Trophoblast cell (in vitro differentiated cells and primary cell): Measurements from ENCODE around the gene TGFBR1.

Experiments
- DNase-seq, 2 donors: peaks; one replicate each; pipeline ENCODE4 v3.0.0-alpha.2; 2016
- H2AFZ ChIP-seq: 2 replicates; pipeline ENCODE4 v1.6.1; 2013; ENCODE audit warnings: low read length, moderate library complexity, mild to moderate bottlenecking; ENCODE audit not compliant: insufficient read depth, poor library complexity
- H2AK5ac ChIP-seq: 2 replicates; pipeline ENCODE4 v1.6.1; 2013; ENCODE audit warnings: mild to moderate bottlenecking, low read length
- H2BK120ac ChIP-seq: 2 replicates; pipeline ENCODE4 v1.6.1; 2013; ENCODE audit warnings: low read length, mild to moderate bottlenecking, moderate library complexity; ENCODE audit not compliant: insufficient read depth, poor library complexity
- H2BK12ac ChIP-seq: 2 replicates; pipeline ENCODE4 v1.6.1; 2013; ENCODE audit warnings: mild to moderate bottlenecking, low read length, moderate library complexity
- H2BK5ac ChIP-seq: 2 replicates; pipeline ENCODE4 v1.6.1; 2013; ENCODE audit warnings: low read length, low read depth, moderate library complexity, mild to moderate bottlenecking; ENCODE audit not compliant: poor library complexity
- H3K14ac ChIP-seq: 2 replicates; pipeline ENCODE4 v1.6.1; 2013; ENCODE audit warnings: mild to moderate bottlenecking, low read length
- H3K18ac ChIP-seq: 2 replicates; pipeline ENCODE4 v1.6.1; 2013; ENCODE audit warnings: mild to moderate bottlenecking, low read length
- H3K23ac ChIP-seq: 2 replicates; pipeline ENCODE4 v1.6.1; 2013; ENCODE audit warnings: low read length
- H3K27ac ChIP-seq: 2 replicates; pipeline ENCODE4 v1.5.1; 2013; ENCODE audit warnings: low read depth, mild to moderate bottlenecking, inconsistent platforms, low read length, moderate library complexity
- H3K27me3 ChIP-seq: 2 replicates; pipeline ENCODE4 v1.6.1; 2013; ENCODE audit warnings: inconsistent platforms, mild to moderate bottlenecking, low read length, moderate library complexity; ENCODE audit not compliant: insufficient read depth
- H3K36me3 ChIP-seq, 2 experiments: 1 replicate in 1 of 2; 2 replicates in 1 of 2; pipeline ENCODE4 v1.6.1; 2013; ENCODE audit warnings: low read length in 2 of 2, mild to moderate bottlenecking in 2 of 2, moderate library complexity in 1 of 2; ENCODE audit not compliant: insufficient read depth in 2 of 2, control insufficient read depth in 1 of 2
- H3K4ac ChIP-seq: 2 replicates; pipeline ENCODE4 v1.6.1; 2013; ENCODE audit warnings: low read depth, mild to moderate bottlenecking, low read length, moderate library complexity
- H3K4me1 ChIP-seq, 2 experiments: 1 replicate in 1 of 2; 2 replicates in 1 of 2; pipeline ENCODE4 v1.6.1; 2013; ENCODE audit warnings: low read length in 2 of 2, mild to moderate bottlenecking in 2 of 2, moderate library complexity in 1 of 2; ENCODE audit not compliant: insufficient read depth in 2 of 2, control insufficient read depth in 1 of 2
- H3K4me2 ChIP-seq: 2 replicates; pipeline ENCODE4 v1.6.1; 2013; ENCODE audit warnings: inconsistent platforms, mild to moderate bottlenecking, low read length, moderate library complexity
- H3K4me3 ChIP-seq: 2 replicates; pipeline ENCODE4 v1.5.1; 2013; ENCODE audit warnings: mild to moderate bottlenecking, low read depth, low read length, inconsistent platforms
- H3K79me1 ChIP-seq: one replicate; pipeline ENCODE4 v1.6.1; 2013; ENCODE audit warnings: low read length
- H3K79me2 ChIP-seq: 2 replicates; pipeline ENCODE4 v1.6.1; 2013; ENCODE audit warnings: low read length, mild to moderate bottlenecking; ENCODE audit not compliant: control insufficient read depth, insufficient read depth, poor library complexity
- H3K9ac ChIP-seq: 2 replicates; pipeline ENCODE4 v1.6.1; 2013; ENCODE audit warnings: mild to moderate bottlenecking, low read length
- H3K9me3 ChIP-seq: 2 replicates; pipeline ENCODE4 v1.6.1; 2013; ENCODE audit warnings: low read depth, mild to moderate bottlenecking, control low read depth, inconsistent platforms, low read length; ENCODE audit not compliant: insufficient read depth
- H4K12ac ChIP-seq: 2 replicates; pipeline ENCODE4 v1.6.1; 2013; ENCODE audit warnings: low read depth, mild to moderate bottlenecking, low read length, moderate library complexity
- H4K8ac ChIP-seq: 2 replicates; pipeline ENCODE4 v1.6.1; 2013; ENCODE audit warnings: low read depth, mild to moderate bottlenecking, low read length, moderate library complexity
- H4K91ac ChIP-seq: one replicate; pipeline ENCODE4 v1.6.1; 2013; ENCODE audit warnings: low read depth, mild to moderate bottlenecking, low read length, moderate library complexity
- WGBS: extraction: QIAGEN DNeasy Blood & Tissue Kit; methylation state at CpG from one replicate; pipeline ENCODE4 v1.1.7; 2013; ENCODE audit warnings: missing lambda C conversion rate; ENCODE audit not compliant: insufficient read length, insufficient coverage; ENCODE audit errors: extremely low coverage; 5-methylcytosine and 5-hydroxymethylcytosine counted together

TGFBR1 gene

GRCh38 chr9:99182356-99182755 is 77.4 kb downstream of the TGFBR1 start:
- no peaks in the 10 kb centered on the region for H3K79me1 ChIP-seq

GRCh38 chr9:99183616-99184015 is 78.7 kb downstream of the TGFBR1 start:
- H4K8ac ChIP-seq = no peak overlapping the region
- H3K4me1 ChIP-seq = no peaks in the 10 kb centered on the region
- H2BK5ac ChIP-seq = no peak overlapping the region
- no CpG with 5 or more reads among the region's 3 CpGs for WGBS
- H3K4ac ChIP-seq = no peak overlapping the region
- H3K79me2 ChIP-seq = no peaks in the 10 kb centered on the region
- H2BK120ac ChIP-seq = no peak overlapping the region
- H3K27me3 ChIP-seq = no peaks in the 10 kb centered on the region
- no peak overlapping the region for H2AK5ac ChIP-seq
- no peak overlapping the region for H4K12ac ChIP-seq
- H3K18ac ChIP-seq = no peak overlapping the region
- H4K91ac ChIP-seq = no peak overlapping the region
- DNase-seq = no peak
- H3K79me1 ChIP-seq = no peaks in the 10 kb centered on the region
- no peak overlapping the region for H3K9ac ChIP-seq
- no peak overlapping the region for H3K27ac ChIP-seq
- H2AFZ ChIP-seq = no peak overlapping the region
- no peak overlapping the region for H3K14ac ChIP-seq
- no peak overlapping the region for H3K4me2 ChIP-seq
- no peak overlapping the region for H3K4me3 ChIP-seq
- H3K36me3 ChIP-seq = no peaks in the 10 kb centered on the region
- no peak overlapping the region for H3K23ac ChIP-seq
- no peaks in the 10 kb centered on the region for H3K9me3 ChIP-seq
- no peak overlapping the region for H2BK12ac ChIP-seq

More at GRCh38 chr9:99182356-99182755, 77.4 kb downstream of the TGFBR1 start:
- H3K4ac ChIP-seq = no peak overlapping the region
- no peak overlapping the region for H3K4me2 ChIP-seq
- H2BK12ac ChIP-seq = no peak overlapping the region
- H3K18ac ChIP-seq = no peak overlapping the region
- H3K79me2 ChIP-seq = no peaks in the 10 kb centered on the region
- no peak overlapping the region for H3K14ac ChIP-seq
- no peak for DNase-seq
- H3K27ac ChIP-seq = no peak overlapping the region
- no peaks in the 10 kb centered on the region for H3K27me3 ChIP-seq
- H3K9ac ChIP-seq = no peak overlapping the region
- H3K9me3 ChIP-seq = peaks cover 1% of the 10 kb centered on the region
- H4K91ac ChIP-seq = no peak overlapping the region
- no peak overlapping the region for H2AFZ ChIP-seq
- H3K4me3 ChIP-seq = no peak overlapping the region
- no peak overlapping the region for H2BK5ac ChIP-seq
- H3K4me1 ChIP-seq = no peaks in the 10 kb centered on the region
- no peak overlapping the region for H3K23ac ChIP-seq
- H2BK120ac ChIP-seq = no peak overlapping the region
- H4K8ac ChIP-seq = no peak overlapping the region
- H2AK5ac ChIP-seq = no peak overlapping the region
- no CpG with 5 or more reads among the region's 3 CpGs for WGBS
- H4K12ac ChIP-seq = no peak overlapping the region
- H3K36me3 ChIP-seq = no peaks in the 10 kb centered on the region

- no peak overlapping the region for H3K9ac ChIP-seq
- no peak for DNase-seq
- H4K8ac ChIP-seq = peak overlapping the region; percentile 21
- H3K14ac ChIP-seq = no peak overlapping the region
- no peaks in the 10 kb centered on the region for H3K9me3 ChIP-seq
- no peaks in the 10 kb centered on the region for H3K4me1 ChIP-seq
- H3K18ac ChIP-seq = no peak overlapping the region
- no peaks in the 10 kb centered on the region for H3K36me3 ChIP-seq
- no peaks in the 10 kb centered on the region for H3K79me2 ChIP-seq
- no peak overlapping the region for H3K4ac ChIP-seq
- H3K27me3 ChIP-seq = no peaks in the 10 kb centered on the region
- H2AFZ ChIP-seq = no peak overlapping the region
- H2BK5ac ChIP-seq = no peak overlapping the region
- H4K91ac ChIP-seq = no peak overlapping the region
- no peak overlapping the region for H3K4me3 ChIP-seq
- H3K4me2 ChIP-seq = no peak overlapping the region
- H2BK120ac ChIP-seq = no peak overlapping the region
- H3K79me1 ChIP-seq = no peaks in the 10 kb centered on the region
- H3K23ac ChIP-seq = no peak overlapping the region
- no peak overlapping the region for H2AK5ac ChIP-seq
- H2BK12ac ChIP-seq = no peak overlapping the region
- no peak overlapping the region for H3K27ac ChIP-seq
- H4K12ac ChIP-seq = no peak overlapping the region
- no CpG with 5 or more reads among the region's 10 CpGs for WGBS
Observed at GRCh38 chr9:99184110-99184474, 79.2 kb downstream of the TGFBR1 start.

- Histone ChIP-seq H2AFZ (peak overlapping the region; percentile 19), H2BK5ac (no peak overlapping the region), H4K8ac (peak overlapping the region; percentile 32), H2BK12ac (no peak overlapping the region), H3K4ac (no peak overlapping the region), H4K12ac (no peak overlapping the region), H4K91ac (no peak overlapping the region), H2AK5ac (peak overlapping the region; percentile 72), H2BK120ac (no peak overlapping the region), H3K36me3 (no peaks in the 10 kb centered on the region), H3K14ac (no peak overlapping the region), H3K9me3 (no peaks in the 10 kb centered on the region), H3K4me2 (no peak overlapping the region), H3K27me3 (no peaks in the 10 kb centered on the region), H3K27ac (no peak overlapping the region), H3K79me2 (no peaks in the 10 kb centered on the region), H3K23ac (no peak overlapping the region), H3K4me3 (no peak overlapping the region), H3K4me1 (no peaks in the 10 kb centered on the region), H3K9ac (no peak overlapping the region), H3K18ac (no peak overlapping the region), H3K79me1 (no peaks in the 10 kb centered on the region)
- DNase-seq = peak; percentile 77 to 93
- WGBS = no CpG with 5 or more reads among the region's 29 CpGs
Observed at GRCh38 chr9:99184475-99185347, 79.8 kb downstream of the TGFBR1 start.
